Natural killer cell (primary cell): Measurements from ENCODE around the gene GLRX. TPM values are rescaled to one million over a fixed set of nuclear protein-coding genes. Genes with fewer than 3 reads are reported as not detected.

Source experiments
- ATAC-seq, 3 donors: fragments of 150-1000 bp in 2 of 3; fragments of 200-7000 bp in 1 of 3; cut with Tn5 transposase; 1 replicate in 1 of 3; 2 replicates in 2 of 3; pipeline ENCODE4 v1.10.0; 2021; ENCODE audit warnings: mild to moderate bottlenecking in 2 of 3, moderate library complexity in 2 of 3
- DNase-seq, 2 donors: peaks; one replicate each; pipeline versions ENCODE4 v3.0.0 to v3.0.0-alpha.2; 2013 to 2021; ENCODE audit warnings: mixed read lengths in 1 of 2
- H3K27ac ChIP-seq: one replicate; pipeline ENCODE4 v1.5.1; 2013; ENCODE audit warnings: mild to moderate bottlenecking, low read length
- H3K27me3 ChIP-seq: one replicate; pipeline ENCODE4 v1.6.1; 2013; ENCODE audit warnings: low read length; ENCODE audit not compliant: control insufficient read depth, insufficient read depth
- H3K36me3 ChIP-seq: one replicate; pipeline ENCODE4 v1.6.1; 2013; ENCODE audit warnings: low read length; ENCODE audit not compliant: control insufficient read depth, insufficient read depth
- H3K4me1 ChIP-seq: one replicate; pipeline ENCODE4 v1.6.1; 2013; ENCODE audit warnings: low read length; ENCODE audit not compliant: control insufficient read depth, insufficient read depth
- H3K4me3 ChIP-seq: one replicate; pipeline ENCODE4 v1.5.1; 2013; ENCODE audit warnings: low read length
- H3K9me3 ChIP-seq: one replicate; pipeline ENCODE4 v1.6.1; 2013; ENCODE audit warnings: low read length; ENCODE audit not compliant: control insufficient read depth, insufficient read depth
- H3K27ac Mint-ChIP-seq, 2 donors: one replicate each; pipeline ENCODE4 v1.8.0; 2022; ENCODE audit warnings: mild to moderate bottlenecking in 2 of 2, mixed read lengths in 2 of 2, moderate library complexity in 1 of 2
- H3K27me3 Mint-ChIP-seq, 2 donors: one replicate each; pipeline ENCODE4 v1.8.0; 2022; ENCODE audit warnings: low read depth in 2 of 2, mixed read lengths in 2 of 2
- H3K36me3 Mint-ChIP-seq: one replicate; pipeline ENCODE4 v1.8.0; 2022; ENCODE audit warnings: mixed read lengths
- H3K4me1 Mint-ChIP-seq, 2 donors: one replicate each; pipeline ENCODE4 v1.8.0; 2022; ENCODE audit warnings: mixed read lengths in 2 of 2
- H3K4me3 Mint-ChIP-seq: one replicate; pipeline ENCODE4 v1.8.0; 2022; ENCODE audit warnings: mild to moderate bottlenecking, moderate library complexity, mixed read lengths
- H3K9me3 Mint-ChIP-seq, 2 donors: one replicate each; pipeline ENCODE4 v1.8.0; 2022; ENCODE audit warnings: mixed read lengths in 2 of 2
- WGBS: methylation state at CpG from one replicate; pipeline ENCODE4 v1.1.7; 2013; ENCODE audit warnings: missing lambda C conversion rate; ENCODE audit not compliant: insufficient coverage; 5-methylcytosine and 5-hydroxymethylcytosine counted together
- intact Hi-C: fragments of 100-400 bp; cut with micrococcal nuclease; formaldehyde crosslinking; loops from one replicate; pipeline ENCODE4 v1.14.2; 2022
- total RNA-seq, 4 donors: library from RNA; stranded (reverse); fragments of 120-200 nt in 1 of 4; gene quantifications; one replicate each; pipeline versions ENCODE4 v1.2.3 to v1.2.4, GENCODE V29; 2013 to 2022
- TF ChIP-seq, protein P1 (sequence below): fragments of 200-600 bp; IDR thresholded peaks from one replicate; pipeline ENCODE4 v1.8.0; 2022; ENCODE audit warnings: antibody characterized with exemption

The GLRX gene
- total RNA-seq, 3 donors from 2014 or later (not counting 1 experiment from before 2014, with no cell fraction given), result 59.2 to 102 (median 62.5) TPM

DNA sequence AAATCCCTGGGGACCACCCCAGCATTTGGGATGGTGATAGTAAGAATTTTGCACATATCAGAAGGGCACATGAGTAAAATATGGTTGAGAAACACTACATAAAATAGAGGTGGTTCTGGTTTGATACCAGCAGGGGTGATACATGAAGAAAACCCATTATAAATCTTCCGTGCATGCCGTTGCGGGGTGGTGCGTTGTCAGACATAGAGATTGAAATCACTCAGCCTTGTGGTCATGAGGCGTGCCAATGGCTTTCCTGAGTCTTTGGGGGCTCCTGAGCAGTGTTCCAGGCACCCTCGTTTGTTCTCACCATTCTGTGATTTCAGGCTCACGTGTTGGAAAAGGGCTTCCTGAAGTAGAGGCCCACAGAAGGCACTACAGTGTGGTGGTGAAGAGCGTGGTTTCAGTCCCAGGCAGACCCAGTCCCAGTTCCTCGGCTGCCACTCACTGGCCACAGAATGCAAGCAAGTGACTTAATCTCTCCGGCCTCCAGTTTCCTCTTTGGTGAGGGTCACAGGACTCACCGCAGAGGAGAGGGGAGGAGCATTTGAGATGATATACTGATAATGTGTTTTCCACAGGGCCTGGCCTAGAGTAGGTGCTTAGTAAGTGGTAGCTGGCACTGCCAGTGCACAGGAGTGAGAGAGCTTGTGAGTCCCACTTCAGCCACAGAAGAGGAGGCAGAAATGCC, 20.5 kb upstream of the GLRX start:
- Histone ChIP-seq H3K4me3 (no peak overlapping the region), H3K27ac (peak overlapping the region; percentile 40), H3K9me3 (no peaks in the 10 kb centered on the region), H3K27me3 (no peaks in the 10 kb centered on the region), H3K4me1 (peaks cover 22% of the 10 kb centered on the region), H3K36me3 (no peaks in the 10 kb centered on the region)
- Mint-ChIP-seq H3K9me3 (no peaks in the 10 kb centered on the region), H3K4me3 (peak overlapping the region; percentile 57), H3K27me3 (no peaks in the 10 kb centered on the region), H3K27ac (peak overlapping the region; percentile 79 to 86), H3K36me3 (no peaks in the 10 kb centered on the region), H3K4me1 (peaks cover 19 to 21% of the 10 kb centered on the region in 2 donors)
- WGBS, result 7% methylated on average over 11 of the region's 11 CpGs
- intact Hi-C loops, result loop anchor here (1.0 kb wide), 1 partner anchor 62 kb away; no protein-coding TSS in a partner anchor
- DNase-seq (peak; percentile 42 to 75), ATAC-seq (peak; percentile 76 to 85 (median 82))
- TF ChIP-seq, protein P1, sequence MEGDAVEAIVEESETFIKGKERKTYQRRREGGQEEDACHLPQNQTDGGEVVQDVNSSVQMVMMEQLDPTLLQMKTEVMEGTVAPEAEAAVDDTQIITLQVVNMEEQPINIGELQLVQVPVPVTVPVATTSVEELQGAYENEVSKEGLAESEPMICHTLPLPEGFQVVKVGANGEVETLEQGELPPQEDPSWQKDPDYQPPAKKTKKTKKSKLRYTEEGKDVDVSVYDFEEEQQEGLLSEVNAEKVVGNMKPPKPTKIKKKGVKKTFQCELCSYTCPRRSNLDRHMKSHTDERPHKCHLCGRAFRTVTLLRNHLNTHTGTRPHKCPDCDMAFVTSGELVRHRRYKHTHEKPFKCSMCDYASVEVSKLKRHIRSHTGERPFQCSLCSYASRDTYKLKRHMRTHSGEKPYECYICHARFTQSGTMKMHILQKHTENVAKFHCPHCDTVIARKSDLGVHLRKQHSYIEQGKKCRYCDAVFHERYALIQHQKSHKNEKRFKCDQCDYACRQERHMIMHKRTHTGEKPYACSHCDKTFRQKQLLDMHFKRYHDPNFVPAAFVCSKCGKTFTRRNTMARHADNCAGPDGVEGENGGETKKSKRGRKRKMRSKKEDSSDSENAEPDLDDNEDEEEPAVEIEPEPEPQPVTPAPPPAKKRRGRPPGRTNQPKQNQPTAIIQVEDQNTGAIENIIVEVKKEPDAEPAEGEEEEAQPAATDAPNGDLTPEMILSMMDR, result no peak

DNA sequence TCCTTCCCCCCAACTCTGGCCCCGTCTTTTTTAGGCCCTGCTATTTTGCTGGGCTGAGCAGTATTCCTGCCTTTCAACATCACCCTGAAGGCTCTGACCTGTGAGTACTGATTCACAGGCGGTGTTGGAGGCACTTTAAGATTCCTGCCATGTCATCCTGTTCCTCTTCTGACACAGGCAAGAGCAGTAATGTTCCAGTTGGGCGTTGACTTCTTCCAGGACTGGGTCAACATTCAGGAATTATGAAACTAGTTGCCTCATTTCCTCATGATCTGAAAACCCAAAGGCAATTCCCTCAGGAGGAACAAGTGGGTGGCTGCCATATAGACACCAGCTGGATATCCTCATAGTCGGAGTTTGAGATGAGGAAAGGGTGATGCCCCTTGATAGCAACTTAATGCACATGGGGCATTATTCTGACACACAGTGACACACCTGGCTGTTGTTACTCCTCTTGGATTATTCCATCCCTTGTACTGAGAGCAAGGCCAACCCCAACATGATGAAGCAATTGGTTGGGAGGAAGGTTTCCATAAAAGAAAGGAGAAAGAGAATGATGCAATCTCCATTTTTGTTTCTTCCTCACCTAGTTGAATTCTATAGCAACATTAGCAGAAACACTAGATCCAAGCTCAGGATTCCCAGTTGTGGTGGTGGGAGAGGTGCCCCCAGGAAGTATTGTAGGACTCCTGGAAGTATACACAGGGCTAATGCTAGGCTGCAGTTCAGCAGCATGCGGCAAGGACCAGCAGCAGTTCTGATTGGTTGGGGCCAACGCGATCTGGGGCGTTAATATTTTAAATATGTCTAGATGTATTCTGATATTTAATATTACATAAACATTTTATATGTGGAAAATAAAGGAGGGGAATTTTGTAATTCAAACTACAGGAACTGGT, 19.6 kb upstream of the GLRX start:
- H3K27ac ChIP-seq, result no peak overlapping the region
- 93% methylated on average over 5 of the region's 8 CpGs for WGBS

DNA sequence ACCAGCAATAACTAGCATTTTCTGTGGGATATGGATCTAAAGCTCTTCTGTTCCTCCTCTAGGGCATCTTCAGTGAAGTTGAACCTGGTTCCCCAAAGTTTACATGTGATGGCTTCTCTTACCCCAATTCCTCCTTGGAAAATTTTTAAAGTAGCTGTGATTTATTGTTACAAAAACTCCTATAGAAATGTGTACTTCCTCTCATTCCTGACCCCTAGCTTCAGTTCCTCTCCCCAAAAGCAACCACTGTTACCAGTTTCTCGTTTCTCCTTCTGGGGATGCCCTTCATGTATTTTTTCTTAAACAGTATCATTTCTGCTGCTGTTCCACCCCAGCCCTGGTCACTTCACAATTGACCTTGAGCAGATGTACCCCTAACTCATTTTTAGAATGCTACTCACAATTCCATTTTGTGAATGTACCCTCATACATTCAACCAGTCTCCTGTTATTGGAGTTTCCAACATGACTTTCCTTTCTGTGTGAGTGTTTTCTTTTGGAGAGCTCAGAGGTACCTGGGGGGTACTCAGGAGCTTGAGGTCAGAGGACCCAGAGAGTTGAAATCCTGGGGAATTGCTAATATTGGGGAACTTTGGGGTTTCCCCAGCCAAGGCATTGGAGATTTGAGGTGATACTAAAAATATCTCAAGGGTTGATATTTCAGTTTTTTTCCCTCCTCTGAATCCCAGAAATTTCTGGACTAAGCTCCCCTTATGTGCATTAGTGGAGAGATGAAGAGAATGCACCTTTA, 18.6 kb upstream of the GLRX start:
- H3K4me1 ChIP-seq, result peaks cover 22% of the 10 kb centered on the region
- H3K27me3 ChIP-seq, result no peaks in the 10 kb centered on the region
- Mint-ChIP-seq H3K36me3 (no peaks in the 10 kb centered on the region), H3K27me3 (no peaks in the 10 kb centered on the region), H3K4me1 (peaks cover 23 to 30% of the 10 kb centered on the region in 2 donors), H3K9me3 (no peaks in the 10 kb centered on the region), H3K4me3 (no peak overlapping the region), H3K27ac (no peak overlapping the region)
- H3K27ac ChIP-seq, result no peak overlapping the region
- H3K9me3 ChIP-seq, result no peaks in the 10 kb centered on the region
- no peak for ATAC-seq
- no peaks in the 10 kb centered on the region for H3K36me3 ChIP-seq
- WGBS, result 67% methylated on average over 1 of the region's 1 CpG
- TF ChIP-seq, protein P1, result no peak
- H3K4me3 ChIP-seq, result no peak overlapping the region
- intact Hi-C loops, result no loop called here
- DNase-seq, result no peak

More for the DNA sequence above, 19.6 kb upstream of the GLRX start:
- H3K36me3 ChIP-seq, result no peaks in the 10 kb centered on the region
- H3K4me3 Mint-ChIP-seq, result no peak overlapping the region
- no peak for ATAC-seq
- no peaks in the 10 kb centered on the region for H3K9me3 ChIP-seq
- intact Hi-C loops, result no loop called here
- H3K9me3 Mint-ChIP-seq, result no peaks in the 10 kb centered on the region
- peak overlapping the region; percentile 79 to 86 for H3K27ac Mint-ChIP-seq
- H3K4me1 Mint-ChIP-seq, result peaks cover 19 to 21% of the 10 kb centered on the region in 2 donors
- DNase-seq, result no peak
- TF ChIP-seq, protein P1, result no peak
- H3K4me3 ChIP-seq, result no peak overlapping the region
- H3K4me1 ChIP-seq, result peaks cover 22% of the 10 kb centered on the region
- H3K36me3 Mint-ChIP-seq, result no peaks in the 10 kb centered on the region
- no peaks in the 10 kb centered on the region for H3K27me3 Mint-ChIP-seq
- no peaks in the 10 kb centered on the region for H3K27me3 ChIP-seq
